Heart right ventricle (tissue), 16 donors: ENCODE data around the gene GRIN2A. TPM values are rescaled to one million over a fixed set of nuclear protein-coding genes. Genes with fewer than 3 reads are reported as not detected.

Experiments used
- ATAC-seq, 8 donors: fragments of 200-7000 bp; cut with Tn5 transposase; one replicate each; pipeline ENCODE4 v1.9.1; 2020; ENCODE audit warnings: mild to moderate bottlenecking in 8 of 8, moderate library complexity in 8 of 8, moderate number of reproducible peaks in 1 of 8
- DNase-seq, 2 donors: peaks; one replicate each; pipeline ENCODE4 v3.0.0-alpha.2; 2020
- H3K27ac ChIP-seq, 10 donors: fragments of 200-600 bp; sonication (generic) in 2 of 10; one replicate each; pipeline versions ENCODE4 v1.5.0 to v1.8.0; 2020 to 2022; ENCODE audit warnings: mild to moderate bottlenecking in 3 of 10
- H3K27me3 ChIP-seq, 7 donors: fragments of 200-600 bp; one replicate each; pipeline ENCODE4 v1.8.0; 2021 to 2022; ENCODE audit warnings: mild to moderate bottlenecking in 2 of 7
- H3K36me3 ChIP-seq, 9 donors: fragments of 200-600 bp; sonication (generic) in 1 of 9; one replicate each; pipeline versions ENCODE4 v1.5.0 to v1.8.0; 2020 to 2022; ENCODE audit warnings: mild to moderate bottlenecking in 2 of 9
- H3K4me1 ChIP-seq, 9 donors: fragments of 200-600 bp; sonication (generic) in 1 of 9; one replicate each; pipeline versions ENCODE4 v1.5.0 to v1.8.0; 2020 to 2022; ENCODE audit warnings: mild to moderate bottlenecking in 4 of 9
- H3K4me3 ChIP-seq, 10 donors: fragments of 200-600 bp; sonication (generic) in 2 of 10; one replicate each; pipeline versions ENCODE4 v1.5.0 to v1.8.0; 2020 to 2022; ENCODE audit warnings: mild to moderate bottlenecking in 7 of 10, moderate library complexity in 2 of 10
- H3K9me3 ChIP-seq, 11 donors: fragments of 200-600 bp in 10 of 11; sonication (generic) in 2 of 11; one replicate each; pipeline versions ENCODE4 v1.5.0 to v1.8.0; 2013 to 2022; ENCODE audit warnings: mild to moderate bottlenecking in 2 of 11, control low read depth in 1 of 11, moderate library complexity in 1 of 11
- WGBS, 2 donors: extraction: QIAGEN DNeasy Blood & Tissue Kit; methylation state at CpG; one replicate each; pipeline ENCODE4 v1.1.7; 2013; ENCODE audit warnings: inconsistent platforms in 1 of 2; 5-methylcytosine and 5-hydroxymethylcytosine counted together
- intact Hi-C, 10 donors: fragments of 100-400 bp; cut with DNase I; formaldehyde crosslinking; loops; one replicate each; pipeline versions ENCODE4 v1.11.1 to v1.14.2; 2022
- polyA plus RNA-seq, 2 donors: library from polyadenylated mRNA; stranded (reverse); fragments of 200-250 nt; gene quantifications; one replicate each; pipeline ENCODE4 v1.2.3, GENCODE V29; 2013
- total RNA-seq, 10 donors: library from RNA; stranded (reverse); fragmentation: NEBNext Ultra II Directional in 3 of 10; extraction: Animal tissue kit (Norgen Biotek cat#: 25700) in 3 of 10; gene quantifications; one replicate each; pipeline versions ENCODE4 v1.2.1 to v1.2.4, GENCODE V29; 2021 to 2023
- TF ChIP-seq, protein P1 (sequence below), 9 donors: fragments of 200-600 bp; sonication (generic) in 2 of 9; IDR thresholded peaks; one replicate each; pipeline versions ENCODE4 v1.5.0 to v1.8.0; 2021 to 2022; ENCODE audit warnings: antibody characterized with exemption in 9 of 9, mild to moderate bottlenecking in 5 of 9, moderate library complexity in 1 of 9
- donor health status: Arrhythmogenic right ventricular cardiomyopathy.
- donor health status: ischemic (EF 13 %, LVEDD 7.1; RV severe dilation, severe dysfunction).
- donor health status: healthy with polysubstance abuse.
- donor health status: DM: no; HTN: yes; CAD: no.
- donor health status: DM: no; HTN: no; CAD: no.
- donor health status: ischemic (EF 25% LVEDD 6.9; RV normal size, moderate dysfunction).
- donor health status: ischemic (EF 25% LVEDD 5.7; RV mildly dilated, moderate dysfunction).
- donor health status: healthy.
- donor health status: DM: yes; HTN: yes; CAD: no.
- donor health status: Ischemic cardiomyopathy.
- donor health status: ischemic (EF 35%, LVEDD 5.7; RV mildly dilated, moderate dysfunction).
- donor health status: nonischemic (EF 11% LVEDD 7.7; RV severe dilation, severe dysfunction).
- donor health status: DM: yes; HTN: yes; CAD: no.
- donor health status: PGD.
- donor health status: ischemic (EF 29% LVEDD 5.4; RV normal size, mild dysfunction).
- donor health status: nonischemic (EF 23%, LVEDD 6.1; RV moderate dilation, normal function).

Gene GRIN2A
- total and polyA plus RNA-seq, 12 donors, result 0.01 to 11.7 (median 4.7) TPM

DNA sequence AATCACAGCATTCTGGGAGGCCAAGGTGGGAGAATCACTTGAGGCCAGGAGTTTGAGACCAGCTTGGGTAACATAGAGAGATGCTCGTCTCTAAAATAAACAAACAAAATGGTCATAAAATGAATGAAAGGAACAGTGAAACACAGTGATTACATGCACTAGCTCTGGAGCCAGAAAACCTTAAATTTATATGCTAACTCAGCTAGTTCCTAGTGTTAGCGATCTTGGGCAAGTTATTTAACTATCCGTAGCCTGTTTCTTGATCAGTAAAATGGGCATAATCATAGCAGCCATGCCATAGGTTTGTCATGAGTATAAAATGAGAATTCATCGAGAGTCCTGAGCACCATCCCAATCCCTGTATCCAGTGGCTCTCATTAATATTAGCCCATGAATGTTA lies 271.0 kb downstream of the GRIN2A start:
- peaks cover 0 to 33% (median 0%) of the 10 kb centered on the region in 9 donors for H3K4me1 ChIP-seq
- H3K27ac ChIP-seq, result no peak overlapping the region
- WGBS, 2 donors, result 89 to 90% methylated on average over 4 of the region's 4 CpGs
- TF ChIP-seq, protein P1, sequence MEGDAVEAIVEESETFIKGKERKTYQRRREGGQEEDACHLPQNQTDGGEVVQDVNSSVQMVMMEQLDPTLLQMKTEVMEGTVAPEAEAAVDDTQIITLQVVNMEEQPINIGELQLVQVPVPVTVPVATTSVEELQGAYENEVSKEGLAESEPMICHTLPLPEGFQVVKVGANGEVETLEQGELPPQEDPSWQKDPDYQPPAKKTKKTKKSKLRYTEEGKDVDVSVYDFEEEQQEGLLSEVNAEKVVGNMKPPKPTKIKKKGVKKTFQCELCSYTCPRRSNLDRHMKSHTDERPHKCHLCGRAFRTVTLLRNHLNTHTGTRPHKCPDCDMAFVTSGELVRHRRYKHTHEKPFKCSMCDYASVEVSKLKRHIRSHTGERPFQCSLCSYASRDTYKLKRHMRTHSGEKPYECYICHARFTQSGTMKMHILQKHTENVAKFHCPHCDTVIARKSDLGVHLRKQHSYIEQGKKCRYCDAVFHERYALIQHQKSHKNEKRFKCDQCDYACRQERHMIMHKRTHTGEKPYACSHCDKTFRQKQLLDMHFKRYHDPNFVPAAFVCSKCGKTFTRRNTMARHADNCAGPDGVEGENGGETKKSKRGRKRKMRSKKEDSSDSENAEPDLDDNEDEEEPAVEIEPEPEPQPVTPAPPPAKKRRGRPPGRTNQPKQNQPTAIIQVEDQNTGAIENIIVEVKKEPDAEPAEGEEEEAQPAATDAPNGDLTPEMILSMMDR (IDR thresholded peaks at IDR 0.05), result no peak
- no peak for DNase-seq
- H3K36me3 ChIP-seq, result no peaks in the 10 kb centered on the region
- ATAC-seq, result no peak
- no peak overlapping the region for H3K4me3 ChIP-seq
- H3K27me3 ChIP-seq, result no peaks in the 10 kb centered on the region
- no peaks in the 10 kb centered on the region for H3K9me3 ChIP-seq
- intact Hi-C loops, result no loop called here

DNA sequence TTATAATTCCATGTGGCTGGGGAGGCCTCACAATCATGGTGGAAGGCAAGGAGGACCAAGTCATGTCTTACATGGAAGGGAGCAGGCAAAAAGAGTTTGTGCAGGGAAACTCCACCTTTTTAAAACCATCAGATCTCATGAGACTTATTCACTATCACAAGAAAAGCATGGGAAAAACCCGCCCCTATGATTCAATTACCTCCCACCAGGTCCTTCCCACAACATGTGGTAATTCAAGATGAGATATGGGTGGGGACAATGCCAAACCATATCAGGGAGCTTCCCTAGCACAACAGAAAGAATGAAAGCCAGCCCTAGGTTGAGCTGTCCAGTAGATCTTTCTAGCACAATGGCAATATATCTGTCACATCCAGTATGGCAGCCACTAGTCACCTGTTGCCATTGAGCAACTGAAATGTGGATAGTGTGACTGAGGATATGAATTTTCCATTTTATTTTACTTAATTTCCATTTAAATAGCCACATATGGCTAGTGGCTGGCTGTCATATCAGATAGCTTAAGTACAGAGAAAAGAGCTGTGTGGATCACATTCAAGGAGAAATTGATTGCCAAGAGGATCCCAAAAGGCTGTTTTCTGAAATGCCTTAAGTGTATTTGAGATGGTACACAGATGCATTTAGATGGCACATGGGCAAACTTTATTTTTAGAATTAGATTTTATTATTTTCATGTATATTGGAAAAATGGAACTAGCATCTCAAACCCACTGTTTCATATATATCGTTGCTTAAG lies 273.0 kb downstream of the GRIN2A start:
- H3K4me3 ChIP-seq, result no peak overlapping the region
- DNase-seq, result no peak
- no peak for ATAC-seq
- 77 to 85% methylated on average over 2 of the region's 2 CpGs for WGBS, 2 donors
- H3K4me1 ChIP-seq, result peaks cover 0 to 30% (median 0%) of the 10 kb centered on the region in 9 donors
- H3K36me3 ChIP-seq, result no peaks in the 10 kb centered on the region
- no peaks in the 10 kb centered on the region for H3K27me3 ChIP-seq
- TF ChIP-seq, protein P1 (IDR thresholded peaks at IDR 0.05), result no peak
- no peak overlapping the region for H3K27ac ChIP-seq
- no peaks in the 10 kb centered on the region for H3K9me3 ChIP-seq
- intact Hi-C loops, result no loop called here

DNA sequence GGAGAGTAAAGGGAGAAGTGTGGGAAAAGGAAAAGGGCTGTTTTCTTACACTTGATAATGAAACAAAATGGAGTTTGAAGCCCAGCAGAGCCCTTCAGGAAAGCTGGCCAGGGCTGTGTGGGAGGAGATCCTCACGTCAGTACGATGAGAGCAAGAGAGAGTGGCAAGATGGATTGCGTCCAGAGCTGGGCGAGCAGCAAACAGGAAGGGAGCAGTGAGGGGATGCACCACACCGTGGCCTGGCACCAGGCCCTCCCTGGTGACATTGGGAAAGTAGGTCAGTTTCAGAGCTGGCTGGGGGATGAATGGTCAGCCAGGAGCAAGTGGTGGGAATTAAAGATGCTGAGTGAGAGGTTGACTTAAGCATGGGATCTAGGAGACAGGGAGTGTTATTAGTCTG lies 273.6 kb downstream of the GRIN2A start:
- H3K27me3 ChIP-seq, result no peaks in the 10 kb centered on the region
- TF ChIP-seq, protein P1 (IDR thresholded peaks at IDR 0.05), result no peak
- H3K4me1 ChIP-seq, result peaks cover 0 to 24% (median 0%) of the 10 kb centered on the region in 9 donors
- H3K36me3 ChIP-seq, result no peaks in the 10 kb centered on the region
- H3K4me3 ChIP-seq, result no peak overlapping the region
- no peak overlapping the region for H3K27ac ChIP-seq
- intact Hi-C loops, result no loop called here
- WGBS, 2 donors, result 23 to 39% methylated on average over 5 of the region's 5 CpGs
- H3K9me3 ChIP-seq, result no peaks in the 10 kb centered on the region
- ATAC-seq, result peak; percentile 47 to 95 (median 64)
- DNase-seq, result peak; percentile 26 to 32

DNA sequence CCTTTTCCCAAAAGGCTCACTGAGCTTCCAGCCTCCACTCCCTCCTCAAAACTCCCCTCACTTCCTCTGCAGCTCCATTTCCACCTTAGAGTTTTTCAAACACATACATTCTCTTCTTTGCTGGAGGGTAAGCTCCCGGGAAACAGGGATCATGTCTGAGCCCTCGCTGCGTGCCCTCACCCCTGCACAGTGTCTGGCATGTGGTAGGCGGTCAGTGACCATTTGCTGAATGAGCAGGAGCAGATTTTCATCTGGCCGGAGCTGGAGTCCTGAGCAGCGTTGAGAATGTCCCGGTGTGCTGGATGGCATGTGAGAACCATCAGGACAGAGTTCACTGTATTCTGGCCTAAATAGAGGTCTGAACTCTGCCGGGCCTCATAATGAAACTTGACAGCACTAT lies 274.5 kb downstream of the GRIN2A start:
- intact Hi-C loops, result no loop called here
- Histone ChIP-seq H3K9me3 (no peaks in the 10 kb centered on the region), H3K36me3 (no peaks in the 10 kb centered on the region), H3K27me3 (no peaks in the 10 kb centered on the region), H3K4me3 (no peak overlapping the region), H3K4me1 (peaks cover 0 to 18% (median 0%) of the 10 kb centered on the region in 9 donors), H3K27ac (no peak overlapping the region)
- no peak for ATAC-seq
- DNase-seq, result no peak
- TF ChIP-seq, protein P1 (IDR thresholded peaks at IDR 0.05), result no peak
- WGBS, 2 donors, result 76 to 80% methylated on average over 8 of the region's 8 CpGs
